COLO668 (cell line): ENCODE results near the gene APLP2.
"Not testable (repeated sequence)": the region's sequence is repeated elsewhere in the genome, so short reads cannot be mapped to it uniquely, and the experiment has no call there.

ENCODE experiments used
- DNase-seq: peaks from one replicate; lab custom pipeline; 2025; ENCODE audit not compliant: unreplicated experiment; lab: John Stamatoyannopoulos, UW

Gene APLP2

GRCh38 chr11:130069659-130070108, at the start of gene APLP2:
TSS of gene APLP2 (plus strand) at chr11:130069894. CDS start at chr11:130069978, 84 bp downstream.
- peak; percentile 99 for DNase-seq

- DNase-seq, result no peak
Observed at GRCh38 chr11:130020323-130020722, 49.4 kb upstream of the APLP2 start.

GRCh38 chr11:130021606-130022005, 48.1 kb upstream of the APLP2 start:
- DNase-seq, result not testable (repeated sequence)

- no peak for DNase-seq
Observed at GRCh38 chr11:130022799-130023198, 46.9 kb upstream of the APLP2 start.

- DNase-seq, result no peak
Observed at GRCh38 chr11:130023204-130023603, 46.5 kb upstream of the APLP2 start.

- no peak for DNase-seq
Observed at GRCh38 chr11:130024361-130024760, 45.3 kb upstream of the APLP2 start.

GRCh38 chr11:130025371-130025770, 44.3 kb upstream of the APLP2 start:
- DNase-seq, result no peak

GRCh38 chr11:130029137-130029536, 40.6 kb upstream of the APLP2 start:
- no peak for DNase-seq

- DNase-seq, result no peak
Observed at GRCh38 chr11:130031056-130031455, 38.6 kb upstream of the APLP2 start.

- DNase-seq, result no peak
Observed at GRCh38 chr11:130031945-130032344, 37.7 kb upstream of the APLP2 start.

GRCh38 chr11:130032931-130033330, 36.8 kb upstream of the APLP2 start:
- no peak for DNase-seq

GRCh38 chr11:130034236-130034635, 35.5 kb upstream of the APLP2 start:
- DNase-seq, result no peak

GRCh38 chr11:130037058-130037457, 32.6 kb upstream of the APLP2 start:
- DNase-seq, result no peak

- DNase-seq, result no peak
Observed at GRCh38 chr11:130037881-130038585, 31.7 kb upstream of the APLP2 start.

- no peak for DNase-seq
Observed at GRCh38 chr11:130040281-130040940, 29.3 kb upstream of the APLP2 start.

- DNase-seq, result peak; percentile 55
Observed at GRCh38 chr11:130042093-130042591, 27.6 kb upstream of the APLP2 start.

- no peak for DNase-seq
Observed at GRCh38 chr11:130043575-130043974, 26.1 kb upstream of the APLP2 start.

- no peak for DNase-seq
Observed at GRCh38 chr11:130047141-130047540, 22.6 kb upstream of the APLP2 start.

- DNase-seq, result no peak
Observed at GRCh38 chr11:130049328-130049771, 20.3 kb upstream of the APLP2 start.

- DNase-seq, result no peak
Observed at GRCh38 chr11:130050257-130050656, 19.4 kb upstream of the APLP2 start.

GRCh38 chr11:130051082-130051481, 18.6 kb upstream of the APLP2 start:
- no peak for DNase-seq

GRCh38 chr11:130052567-130052966, 17.1 kb upstream of the APLP2 start:
- no peak for DNase-seq
